PC-9 (cell line): Measurements from ENCODE around the gene PSMA5.

ENCODE experiments used
- EZH2 ChIP-seq: fragments of 200-600 bp; sonication (generic); IDR thresholded peaks from 2 replicates; pipeline ENCODE4 v1.8.0; 2017; ENCODE audit warnings: antibody characterized with exemption, low read depth
- TF ChIP-seq, protein P1 (sequence below): fragments of 200-600 bp; sonication (generic); conservative IDR thresholded peaks from 2 replicates; pipeline ENCODE4 v1.6.1; 2017; ENCODE audit warnings: mixed run types, antibody characterized with exemption, mild to moderate bottlenecking, moderate library complexity

DNA sequence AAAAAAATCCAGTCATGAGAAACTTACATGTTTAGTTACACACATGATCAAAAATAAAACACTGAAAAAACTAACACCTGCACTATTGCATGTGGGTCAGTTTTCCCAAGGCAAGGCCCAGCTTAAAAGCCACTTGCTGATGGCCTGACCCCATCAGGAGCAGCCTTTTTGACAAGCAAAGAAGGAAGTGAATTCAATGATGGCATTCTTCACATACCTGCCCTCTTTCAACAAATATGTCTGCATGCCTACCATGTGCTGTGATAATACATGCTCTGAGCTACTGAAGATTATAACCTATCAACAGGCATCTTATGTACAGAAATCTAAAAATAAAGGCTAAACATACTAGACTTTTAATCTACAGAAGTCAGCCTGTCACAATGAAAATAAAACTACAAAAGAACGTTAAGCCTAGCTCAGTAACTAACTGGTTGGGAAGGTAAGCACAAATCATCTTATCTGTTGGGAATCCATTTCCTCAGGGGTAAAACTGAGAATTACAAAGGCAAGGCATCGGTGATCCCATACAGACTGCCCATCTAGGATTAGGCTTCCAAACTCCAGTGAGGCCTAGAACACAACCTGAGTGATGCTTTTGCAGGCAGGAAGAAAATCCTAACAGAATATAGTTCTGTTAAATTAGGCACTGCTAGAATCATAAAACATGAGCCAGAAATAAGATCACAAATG lies 43.0 kb downstream of the PSMA5 start:
- TF ChIP-seq, protein P1, sequence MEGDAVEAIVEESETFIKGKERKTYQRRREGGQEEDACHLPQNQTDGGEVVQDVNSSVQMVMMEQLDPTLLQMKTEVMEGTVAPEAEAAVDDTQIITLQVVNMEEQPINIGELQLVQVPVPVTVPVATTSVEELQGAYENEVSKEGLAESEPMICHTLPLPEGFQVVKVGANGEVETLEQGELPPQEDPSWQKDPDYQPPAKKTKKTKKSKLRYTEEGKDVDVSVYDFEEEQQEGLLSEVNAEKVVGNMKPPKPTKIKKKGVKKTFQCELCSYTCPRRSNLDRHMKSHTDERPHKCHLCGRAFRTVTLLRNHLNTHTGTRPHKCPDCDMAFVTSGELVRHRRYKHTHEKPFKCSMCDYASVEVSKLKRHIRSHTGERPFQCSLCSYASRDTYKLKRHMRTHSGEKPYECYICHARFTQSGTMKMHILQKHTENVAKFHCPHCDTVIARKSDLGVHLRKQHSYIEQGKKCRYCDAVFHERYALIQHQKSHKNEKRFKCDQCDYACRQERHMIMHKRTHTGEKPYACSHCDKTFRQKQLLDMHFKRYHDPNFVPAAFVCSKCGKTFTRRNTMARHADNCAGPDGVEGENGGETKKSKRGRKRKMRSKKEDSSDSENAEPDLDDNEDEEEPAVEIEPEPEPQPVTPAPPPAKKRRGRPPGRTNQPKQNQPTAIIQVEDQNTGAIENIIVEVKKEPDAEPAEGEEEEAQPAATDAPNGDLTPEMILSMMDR: no peak
- no peak for TF ChIP-seq EZH2
